Measurements from ENCODE around the gene VRK3. TPM values are rescaled to one million over a fixed set of nuclear protein-coding genes. Genes with fewer than 3 reads are reported as not detected.
A peak's percentile ranks its signal among the peaks of the same experiment; 100 is the strongest.

The VRK3 gene
- polyA plus RNA-seq, 2 of the 4 experiments (the other 2 are of a cell fraction): 35.2 to 37.4 TPM

- TF ChIP-seq POLR2AphosphoS2 (conservative IDR thresholded peaks at IDR 0.05; ENCODE audit: low read length) (no peak), KDM1A (IDR thresholded peaks at IDR 0.05; ENCODE audit: low read depth) (no peak), CEBPB (IDR thresholded peaks at IDR 0.05) (no peak)
- DNase-seq (ENCODE audit: low read depth in 1 of 2, low spot score in 1 of 2): no peak
- ChIA-PET CTCF (interaction anchor here (1.0 to 2.4 kb wide), 5 partner anchors 16 to 47 kb away, joined by 3 to 11 read pairs (median 5); no protein-coding TSS in a partner anchor), POLR2A (no interaction called here)
- H3K4me2 ChIP-seq: no peak overlapping the region
- no peak overlapping the region for H3K4me3 ChIP-seq
- WGBS (ENCODE audit: missing lambda C conversion rate): 92% methylated on average over 4 of the region's 4 CpGs
- no peak overlapping the region for H3K27ac ChIP-seq
- no peak for FAIRE-seq
- H3K9me3 ChIP-seq: peaks cover 100% of the 10 kb centered on the region
- H3K4me1 ChIP-seq: no peaks in the 10 kb centered on the region
- no peak for ATAC-seq
Measured at GRCh38 chr19:50047671-50048070, 22.5 kb upstream of the VRK3 start.

GRCh38 chr19:50046649-50047503 lies 21.7 kb upstream of the VRK3 start:
- Histone ChIP-seq H3K4me1 (no peaks in the 10 kb centered on the region), H3K27ac (no peak overlapping the region), H3K4me3 (no peak overlapping the region), H3K4me2 (no peak overlapping the region), H3K9me3 (peaks cover 100% of the 10 kb centered on the region)
- CTCF ChIA-PET: interaction anchor here (0.9 to 2.4 kb wide), 10 partner anchors 9 to 101 kb away, joined by 3 to 11 read pairs (median 4); no protein-coding TSS in a partner anchor
- FAIRE-seq (no peak), ATAC-seq (no peak), DNase-seq (ENCODE audit: low read depth in 1 of 2, low spot score in 1 of 2) (peak in 1 of 2 experiments; percentile 65)
- POLR2A ChIA-PET: no interaction called here
- 91% methylated on average over 14 of the region's 14 CpGs for WGBS (ENCODE audit: missing lambda C conversion rate)
- TF ChIP-seq RFX5 (IDR thresholded peaks at IDR 0.05) (no peak), CBX8 (IDR thresholded peaks at IDR 0.05) (no peak), USF2 (IDR thresholded peaks at IDR 0.05) (no peak), FOSB (CRISPR knock-in tag; IDR thresholded peaks at IDR 0.05) (no peak), HDAC2 (IDR thresholded peaks at IDR 0.05) (0 out of 2 replicates have a peak, but pooled peaks have one; percentile 15), ESRRA (IDR thresholded peaks at IDR 0.05; ENCODE audit: borderline replicate concordance, low read length) (no peak), FOXS1 (CRISPR knock-in tag; IDR thresholded peaks at IDR 0.05) (no peak), RARB (CRISPR knock-in tag; IDR thresholded peaks at IDR 0.05) (no peak), TFCP2L1 (CRISPR knock-in tag; IDR thresholded peaks at IDR 0.05) (no peak), KDM5A (IDR thresholded peaks at IDR 0.05) (no peak), RAD21 (conservative IDR thresholded peaks at IDR 0.05 in 1 of 2, IDR thresholded peaks at IDR 0.05 in 1 of 2) (peak in 1 of 2 experiments; percentile 60; a peak in 2 of 5 replicates), SREBF2 (IDR thresholded peaks at IDR 0.05) (no peak), NR3C1 (IDR thresholded peaks at IDR 0.05) (no peak), EP300 (IDR thresholded peaks at IDR 0.05) (no peak), ATOH8 (CRISPR knock-in tag; IDR thresholded peaks at IDR 0.05; ENCODE audit: low read depth) (no peak), PHF8 (IDR thresholded peaks at IDR 0.05; ENCODE audit: borderline replicate concordance, low read depth) (no peak), MYC (IDR thresholded peaks at IDR 0.05; ENCODE audit: borderline replicate concordance, low read length) (no peak), CTCF (IDR thresholded peaks at IDR 0.05) (peak; percentile 26)
